ENCODE results near the gene PXDC1. TPM values are rescaled to one million over a fixed set of nuclear protein-coding genes. Genes with fewer than 3 reads are reported as not detected.

PXDC1 gene
- total RNA-seq, 2 donors from 2014 or later, result 406 to 488 TPM

- no peak for TF ChIP-seq CTCF (IDR thresholded peaks at IDR 0.05)
- ATAC-seq (ENCODE audit: insufficient number of reproducible peaks, low FRiP score, low read depth), result no peak
- H3K4me1 ChIP-seq (ENCODE audit: control insufficient read depth in 1 of 2, low read depth in 2 of 2), result peaks cover 74 to 86% of the 10 kb centered on the region in 2 donors
- peak overlapping the region; percentile 23 to 97 for H3K27ac ChIP-seq
- H3K9me3 ChIP-seq, result no peaks in the 10 kb centered on the region
- peaks cover 44% of the 10 kb centered on the region for H3K36me3 ChIP-seq
- H3K27me3 ChIP-seq (replicated peaks; ENCODE audit: insufficient read depth), result no peaks in the 10 kb centered on the region
- DNase-seq (ENCODE audit: low spot score), result no peak
- no peak overlapping the region for H3K4me3 ChIP-seq
Measured at GRCh38 chr6:3737149-3737830, 14.2 kb downstream of the PXDC1 start.

- H3K9me3 ChIP-seq, result no peaks in the 10 kb centered on the region
- no peaks in the 10 kb centered on the region for H3K27me3 ChIP-seq (replicated peaks; ENCODE audit: insufficient read depth)
- H3K36me3 ChIP-seq, result peaks cover 51% of the 10 kb centered on the region
- TF ChIP-seq CTCF (IDR thresholded peaks at IDR 0.05), result no peak
- H3K27ac ChIP-seq, result peak overlapping the region; percentile 30 to 35
- ATAC-seq (ENCODE audit: insufficient number of reproducible peaks, low FRiP score, low read depth), result no peak
- H3K4me3 ChIP-seq, result peak overlapping the region; percentile 30
- peaks cover 61 to 86% of the 10 kb centered on the region in 2 donors for H3K4me1 ChIP-seq (ENCODE audit: control insufficient read depth in 1 of 2, low read depth in 2 of 2)
- no peak for DNase-seq (ENCODE audit: low spot score)
Measured at GRCh38 chr6:3735029-3735605, 16.4 kb downstream of the PXDC1 start.

- H3K36me3 ChIP-seq, result peaks cover 62% of the 10 kb centered on the region
- no peak for ATAC-seq (ENCODE audit: insufficient number of reproducible peaks, low FRiP score, low read depth)
Measured at GRCh38 chr6:3734023-3734422, 17.5 kb downstream of the PXDC1 start.

GRCh38 chr6:3733321-3733925, 18.1 kb downstream of the PXDC1 start:
- ATAC-seq (ENCODE audit: insufficient number of reproducible peaks, low FRiP score, low read depth) (no peak), DNase-seq (ENCODE audit: low spot score) (no peak)
- Histone ChIP-seq H3K4me3 (peak overlapping the region; percentile 30), H3K4me1 (ENCODE audit: control insufficient read depth in 1 of 2, low read depth in 2 of 2) (peaks cover 53 to 86% of the 10 kb centered on the region in 2 donors), H3K27ac (peak overlapping the region; percentile 30 to 35), H3K27me3 (replicated peaks; ENCODE audit: insufficient read depth) (no peaks in the 10 kb centered on the region), H3K9me3 (no peaks in the 10 kb centered on the region), H3K36me3 (peaks cover 63% of the 10 kb centered on the region)
- TF ChIP-seq CTCF (IDR thresholded peaks at IDR 0.05), result no peak

More at GRCh38 chr6:3734023-3734422, 17.5 kb downstream of the PXDC1 start:
- DNase-seq (ENCODE audit: low spot score), result no peak
- Histone ChIP-seq H3K9me3 (no peaks in the 10 kb centered on the region), H3K27me3 (replicated peaks; ENCODE audit: insufficient read depth) (no peaks in the 10 kb centered on the region), H3K4me3 (peak overlapping the region; percentile 30), H3K4me1 (ENCODE audit: control insufficient read depth in 1 of 2, low read depth in 2 of 2) (peaks cover 54 to 86% of the 10 kb centered on the region in 2 donors), H3K27ac (peak overlapping the region; percentile 30 to 35)
- TF ChIP-seq CTCF (IDR thresholded peaks at IDR 0.05), result no peak
